ENCODE results near the gene PRIM2.
"Not testable (repeated sequence)": the region's sequence is repeated elsewhere in the genome, so short reads cannot be mapped to it uniquely, and the experiment has no call there.

Gene PRIM2

DNA sequence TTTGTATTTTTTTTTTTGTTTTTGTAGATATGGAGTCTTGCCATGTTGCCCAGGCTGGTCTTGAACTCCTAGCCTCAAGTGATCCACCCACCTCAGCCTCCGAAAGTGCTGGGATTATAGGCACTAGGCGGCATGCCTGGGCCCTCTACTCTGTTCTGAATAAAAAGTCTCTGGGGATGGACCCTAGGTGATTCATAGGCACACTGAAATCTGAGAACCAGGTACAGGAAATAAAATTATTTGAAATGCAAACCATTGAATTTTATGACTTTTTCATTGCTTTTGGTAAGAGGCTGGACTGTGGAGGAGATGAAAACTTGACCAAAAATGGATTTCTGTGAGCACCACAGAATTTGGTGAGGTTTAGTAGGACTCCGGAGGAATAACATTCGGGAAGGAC, 117.5 kb downstream of the PRIM2 start:
- H3K4me3 ChIP-seq (ENCODE audit: low read depth, low read length): no peak overlapping the region
- TF ChIP-seq, protein P1, sequence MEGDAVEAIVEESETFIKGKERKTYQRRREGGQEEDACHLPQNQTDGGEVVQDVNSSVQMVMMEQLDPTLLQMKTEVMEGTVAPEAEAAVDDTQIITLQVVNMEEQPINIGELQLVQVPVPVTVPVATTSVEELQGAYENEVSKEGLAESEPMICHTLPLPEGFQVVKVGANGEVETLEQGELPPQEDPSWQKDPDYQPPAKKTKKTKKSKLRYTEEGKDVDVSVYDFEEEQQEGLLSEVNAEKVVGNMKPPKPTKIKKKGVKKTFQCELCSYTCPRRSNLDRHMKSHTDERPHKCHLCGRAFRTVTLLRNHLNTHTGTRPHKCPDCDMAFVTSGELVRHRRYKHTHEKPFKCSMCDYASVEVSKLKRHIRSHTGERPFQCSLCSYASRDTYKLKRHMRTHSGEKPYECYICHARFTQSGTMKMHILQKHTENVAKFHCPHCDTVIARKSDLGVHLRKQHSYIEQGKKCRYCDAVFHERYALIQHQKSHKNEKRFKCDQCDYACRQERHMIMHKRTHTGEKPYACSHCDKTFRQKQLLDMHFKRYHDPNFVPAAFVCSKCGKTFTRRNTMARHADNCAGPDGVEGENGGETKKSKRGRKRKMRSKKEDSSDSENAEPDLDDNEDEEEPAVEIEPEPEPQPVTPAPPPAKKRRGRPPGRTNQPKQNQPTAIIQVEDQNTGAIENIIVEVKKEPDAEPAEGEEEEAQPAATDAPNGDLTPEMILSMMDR (IDR thresholded peaks at IDR 0.05): no peak
- H3K9ac ChIP-seq: no peak overlapping the region
- no peak overlapping the region for H3K27ac ChIP-seq
- no peaks in the 10 kb centered on the region for H3K27me3 ChIP-seq (ENCODE audit: control insufficient read depth, insufficient read depth, low read length)
- H3K4me1 ChIP-seq: no peaks in the 10 kb centered on the region
- H3K9me3 ChIP-seq (ENCODE audit: control insufficient read depth, low read length): no peaks in the 10 kb centered on the region
- no peak overlapping the region for H2AFZ ChIP-seq
- no peaks in the 10 kb centered on the region for H3K36me3 ChIP-seq (ENCODE audit: control insufficient read depth, insufficient read depth, low read length)
- no peak overlapping the region for H3K4me2 ChIP-seq (ENCODE audit: low read length)
- H3K79me2 ChIP-seq: no peaks in the 10 kb centered on the region

DNA sequence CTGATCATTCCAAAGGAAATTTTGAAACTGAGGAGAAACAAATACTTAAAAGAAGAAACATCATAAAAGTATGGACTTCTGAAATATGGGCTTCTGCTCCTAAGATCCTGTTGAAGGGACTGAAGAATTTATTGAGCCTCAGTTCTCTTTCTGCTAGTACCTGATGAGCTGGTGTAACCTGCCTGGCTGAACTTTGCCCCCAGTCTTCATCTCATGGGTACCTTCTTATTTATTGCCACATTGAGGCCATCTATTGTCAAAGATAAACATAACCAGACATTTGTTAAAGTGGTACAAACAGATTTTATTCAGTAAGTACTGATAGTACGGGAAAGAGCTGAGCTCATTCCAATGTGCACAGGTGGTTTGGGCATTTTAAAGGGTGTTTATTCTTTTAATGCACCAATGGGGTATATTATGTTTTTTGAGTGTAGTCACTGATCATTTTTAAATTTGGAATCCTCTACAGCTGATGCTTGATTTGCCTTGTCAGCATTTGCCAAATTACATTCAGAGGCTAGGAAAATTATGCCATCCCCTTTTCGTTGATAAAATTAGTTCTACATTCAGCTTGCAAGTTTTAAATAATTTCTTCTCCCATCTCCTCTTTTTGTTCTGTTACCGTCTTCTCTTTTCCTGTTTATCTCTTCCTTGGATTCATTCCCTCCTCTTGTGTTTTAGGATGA, 118.2 kb downstream of the PRIM2 start:
- no peaks in the 10 kb centered on the region for H3K36me3 ChIP-seq (ENCODE audit: control insufficient read depth, insufficient read depth, low read length)
- H3K4me1 ChIP-seq: no peaks in the 10 kb centered on the region
- no peak overlapping the region for H2AFZ ChIP-seq
- H3K4me2 ChIP-seq (ENCODE audit: low read length): no peak overlapping the region
- no peaks in the 10 kb centered on the region for H3K79me2 ChIP-seq
- H3K27me3 ChIP-seq (ENCODE audit: control insufficient read depth, insufficient read depth, low read length): no peaks in the 10 kb centered on the region
- TF ChIP-seq, protein P1 (IDR thresholded peaks at IDR 0.05): no peak
- H3K4me3 ChIP-seq (ENCODE audit: low read depth, low read length): no peak overlapping the region
- H3K9me3 ChIP-seq (ENCODE audit: control insufficient read depth, low read length): no peaks in the 10 kb centered on the region
- no peak overlapping the region for H3K27ac ChIP-seq
- H3K9ac ChIP-seq: no peak overlapping the region

DNA sequence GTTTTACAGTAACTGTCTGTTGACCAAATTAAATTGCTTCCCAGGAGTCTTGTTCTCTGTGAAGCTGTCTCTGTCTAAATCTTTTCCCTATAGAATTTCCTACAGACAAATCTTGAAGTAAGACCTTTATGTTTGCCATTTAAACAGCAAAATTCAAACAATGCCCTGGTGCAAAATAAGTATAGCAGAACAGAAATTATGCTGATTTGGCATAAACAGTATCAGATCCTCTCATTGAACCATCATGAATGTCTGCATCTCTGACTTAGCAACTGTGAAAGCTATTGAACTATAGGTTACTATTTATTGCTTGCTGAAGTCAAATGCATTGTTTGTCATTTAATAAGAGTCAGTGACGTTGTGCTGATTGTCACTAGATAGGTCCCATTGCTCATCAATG, 123.3 kb downstream of the PRIM2 start:
- not testable (repeated sequence) for H2AFZ ChIP-seq; H3K4me2 ChIP-seq (ENCODE audit: low read length); H3K4me1 ChIP-seq; H3K27ac ChIP-seq; H3K79me2 ChIP-seq; H3K36me3 ChIP-seq (ENCODE audit: control insufficient read depth, insufficient read depth, low read length); H3K9me3 ChIP-seq (ENCODE audit: control insufficient read depth, low read length); H3K27me3 ChIP-seq (ENCODE audit: control insufficient read depth, insufficient read depth, low read length); H3K4me3 ChIP-seq (ENCODE audit: low read depth, low read length); H3K9ac ChIP-seq

DNA sequence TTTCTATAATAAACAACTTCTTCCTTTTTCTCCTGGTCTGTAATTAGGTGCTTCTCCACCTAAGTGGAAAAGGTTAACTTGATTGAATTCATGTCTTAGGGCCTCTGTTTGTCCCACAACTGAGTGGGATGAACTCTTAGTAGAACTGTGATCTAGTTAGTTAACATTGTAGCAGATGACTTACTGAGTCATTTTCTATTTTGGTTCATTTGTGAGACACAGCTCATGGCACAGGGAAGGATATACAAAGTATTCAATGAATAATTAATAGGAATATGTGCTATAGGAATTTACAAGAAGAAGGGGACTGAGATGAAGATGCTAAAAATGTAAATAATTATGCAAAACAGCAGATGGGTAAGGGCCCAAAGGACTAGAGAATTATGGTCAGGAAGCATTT, 124.7 kb downstream of the PRIM2 start:
- H3K36me3 ChIP-seq (ENCODE audit: control insufficient read depth, insufficient read depth, low read length); H2AFZ ChIP-seq; H3K9ac ChIP-seq; H3K4me3 ChIP-seq (ENCODE audit: low read depth, low read length); H3K4me2 ChIP-seq (ENCODE audit: low read length); H3K27ac ChIP-seq; H3K79me2 ChIP-seq; H3K27me3 ChIP-seq (ENCODE audit: control insufficient read depth, insufficient read depth, low read length); H3K9me3 ChIP-seq (ENCODE audit: control insufficient read depth, low read length); H3K4me1 ChIP-seq: not testable (repeated sequence)

DNA sequence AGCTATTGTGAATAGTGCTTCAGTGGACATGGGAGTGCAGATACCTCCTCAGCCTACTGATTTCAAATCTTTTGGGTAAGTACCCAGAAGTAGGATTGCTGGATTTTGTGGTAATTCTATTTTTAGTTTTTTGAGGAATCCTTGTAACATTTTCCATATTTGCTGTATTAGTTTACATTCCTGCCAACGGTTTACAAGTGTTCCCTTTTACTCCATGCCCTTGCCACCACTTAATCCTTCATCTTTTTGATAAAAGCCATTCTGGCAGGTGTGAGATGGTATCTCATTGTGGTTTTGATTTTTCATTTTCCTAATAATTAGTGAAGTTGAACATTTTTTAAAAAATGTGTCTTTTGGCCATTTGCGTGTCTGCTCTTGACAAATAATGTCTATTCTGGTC, 125.8 kb downstream of the PRIM2 start:
- H3K4me1 ChIP-seq; H3K9ac ChIP-seq; H3K4me2 ChIP-seq (ENCODE audit: low read length); H3K9me3 ChIP-seq (ENCODE audit: control insufficient read depth, low read length); H3K4me3 ChIP-seq (ENCODE audit: low read depth, low read length); H3K36me3 ChIP-seq (ENCODE audit: control insufficient read depth, insufficient read depth, low read length); H3K79me2 ChIP-seq; H2AFZ ChIP-seq; H3K27ac ChIP-seq; H3K27me3 ChIP-seq (ENCODE audit: control insufficient read depth, insufficient read depth, low read length): not testable (repeated sequence)

DNA sequence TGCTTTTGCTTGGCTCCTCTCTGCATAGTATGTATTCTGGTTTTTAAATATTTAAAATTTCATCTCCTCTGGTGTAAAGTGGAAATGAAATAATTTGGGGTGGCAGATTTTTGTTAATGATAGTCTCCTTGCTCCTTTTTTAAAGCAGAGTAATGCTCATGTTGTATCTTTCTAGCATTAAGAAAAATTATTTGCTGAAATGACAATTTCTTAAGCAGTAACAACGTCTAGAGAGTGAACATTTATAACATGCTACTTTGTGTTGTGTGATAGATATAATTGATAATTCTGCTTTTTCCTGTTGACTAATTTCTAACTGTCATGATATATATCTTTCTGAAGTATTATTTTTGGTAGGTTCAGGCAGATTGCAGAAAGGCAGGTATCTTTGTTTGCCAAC, 127.4 kb downstream of the PRIM2 start:
- not testable (repeated sequence) for H3K79me2 ChIP-seq; H3K27me3 ChIP-seq (ENCODE audit: control insufficient read depth, insufficient read depth, low read length); H3K9ac ChIP-seq; H3K4me3 ChIP-seq (ENCODE audit: low read depth, low read length); H3K27ac ChIP-seq; H3K4me2 ChIP-seq (ENCODE audit: low read length); H3K9me3 ChIP-seq (ENCODE audit: control insufficient read depth, low read length); H2AFZ ChIP-seq; H3K4me1 ChIP-seq; H3K36me3 ChIP-seq (ENCODE audit: control insufficient read depth, insufficient read depth, low read length)

DNA sequence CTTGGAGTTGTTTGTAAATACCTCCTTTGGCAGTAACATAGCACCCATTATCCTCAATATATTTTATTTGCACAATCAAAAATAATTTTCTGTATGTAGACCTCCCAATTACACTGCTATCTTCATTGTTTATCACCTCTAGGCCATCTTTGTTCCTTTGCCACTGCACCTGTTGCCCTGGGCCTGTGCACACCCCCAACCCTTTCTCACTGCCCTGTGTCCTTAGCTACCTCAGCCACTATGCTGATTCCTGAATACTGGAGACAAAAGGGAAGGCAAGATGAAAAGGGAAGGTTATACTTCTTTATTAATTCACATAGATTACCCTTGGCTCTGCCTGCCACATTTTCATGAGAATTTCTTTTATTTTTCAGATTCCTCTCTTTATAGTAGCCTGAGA, 127.9 kb downstream of the PRIM2 start:
- not testable (repeated sequence) for H3K4me2 ChIP-seq (ENCODE audit: low read length); H2AFZ ChIP-seq; H3K9ac ChIP-seq; H3K27me3 ChIP-seq (ENCODE audit: control insufficient read depth, insufficient read depth, low read length); H3K36me3 ChIP-seq (ENCODE audit: control insufficient read depth, insufficient read depth, low read length); H3K4me1 ChIP-seq; H3K4me3 ChIP-seq (ENCODE audit: low read depth, low read length); H3K27ac ChIP-seq; H3K79me2 ChIP-seq; H3K9me3 ChIP-seq (ENCODE audit: control insufficient read depth, low read length)

DNA sequence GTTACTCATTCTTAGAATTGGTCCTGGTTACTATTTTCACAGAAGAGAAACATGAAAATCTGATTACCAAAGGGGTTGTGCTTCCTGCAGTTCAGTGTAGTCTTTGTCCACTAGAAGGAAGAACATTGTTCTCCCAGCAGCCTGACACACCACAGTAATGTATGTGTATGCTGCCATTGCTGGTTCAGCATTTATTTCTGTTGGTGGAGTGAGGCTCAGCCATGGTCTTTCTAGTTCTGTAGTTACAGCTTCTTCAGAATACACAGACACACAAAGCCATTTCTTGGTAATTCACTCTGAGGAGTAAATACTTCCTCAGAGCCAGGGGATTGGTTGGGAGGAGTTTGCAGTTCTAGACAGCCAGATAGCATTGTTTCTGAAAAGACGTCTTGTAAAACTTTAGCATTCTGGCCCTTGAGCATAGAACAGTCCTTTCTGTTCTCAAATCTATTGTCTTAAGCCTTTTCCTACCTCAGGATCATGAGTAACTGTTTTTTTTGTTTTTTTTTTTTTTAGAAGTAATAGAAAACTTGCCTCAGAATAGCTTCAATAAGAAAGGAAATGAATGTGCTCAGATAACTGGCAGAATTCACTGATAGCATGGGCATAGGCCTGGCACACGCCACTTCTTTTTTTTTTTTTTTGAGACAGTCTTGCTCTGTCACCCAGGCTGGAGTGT, 128.5 kb downstream of the PRIM2 start:
- not testable (repeated sequence) for H3K36me3 ChIP-seq (ENCODE audit: control insufficient read depth, insufficient read depth, low read length); H3K4me1 ChIP-seq; H2AFZ ChIP-seq; H3K79me2 ChIP-seq; H3K27me3 ChIP-seq (ENCODE audit: control insufficient read depth, insufficient read depth, low read length); H3K9me3 ChIP-seq (ENCODE audit: control insufficient read depth, low read length); H3K4me3 ChIP-seq (ENCODE audit: low read depth, low read length); H3K27ac ChIP-seq; H3K4me2 ChIP-seq (ENCODE audit: low read length); H3K9ac ChIP-seq

DNA sequence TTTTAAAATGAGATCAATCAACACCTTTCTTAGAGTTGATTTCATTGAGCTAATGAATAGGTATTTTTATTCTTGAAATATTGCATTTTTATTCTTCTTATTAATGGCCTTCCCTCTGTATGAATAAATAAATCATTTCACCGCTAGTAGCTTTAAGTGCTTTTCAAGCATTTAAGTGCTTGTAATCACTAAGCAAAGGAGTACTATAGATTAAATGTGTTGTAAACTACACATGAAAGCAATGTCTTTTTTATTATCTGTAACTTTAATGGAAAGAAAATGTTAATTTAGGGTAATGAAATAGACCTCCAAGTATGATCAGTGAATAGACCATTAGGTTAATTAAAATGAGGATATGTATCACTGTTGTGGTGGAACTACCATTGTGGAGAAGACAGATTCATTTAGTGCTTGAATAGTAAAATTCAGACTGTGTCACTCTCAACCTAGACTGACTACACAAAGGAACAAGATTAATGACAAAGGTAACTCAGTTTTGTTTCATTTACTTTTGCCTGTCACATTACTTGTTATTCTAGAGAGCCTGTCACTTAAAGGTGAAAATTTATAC, 132.2 kb downstream of the PRIM2 start:
- H3K36me3 ChIP-seq (ENCODE audit: control insufficient read depth, insufficient read depth, low read length); H3K9ac ChIP-seq; H3K4me1 ChIP-seq; H3K27ac ChIP-seq; H3K27me3 ChIP-seq (ENCODE audit: control insufficient read depth, insufficient read depth, low read length); H3K4me3 ChIP-seq (ENCODE audit: low read depth, low read length); H3K79me2 ChIP-seq; H2AFZ ChIP-seq; H3K4me2 ChIP-seq (ENCODE audit: low read length); H3K9me3 ChIP-seq (ENCODE audit: control insufficient read depth, low read length): not testable (repeated sequence)

Measured in parathyroid adenoma (tissue), 2 donors.